ENCODE data around the gene POLR2A.

DNA sequence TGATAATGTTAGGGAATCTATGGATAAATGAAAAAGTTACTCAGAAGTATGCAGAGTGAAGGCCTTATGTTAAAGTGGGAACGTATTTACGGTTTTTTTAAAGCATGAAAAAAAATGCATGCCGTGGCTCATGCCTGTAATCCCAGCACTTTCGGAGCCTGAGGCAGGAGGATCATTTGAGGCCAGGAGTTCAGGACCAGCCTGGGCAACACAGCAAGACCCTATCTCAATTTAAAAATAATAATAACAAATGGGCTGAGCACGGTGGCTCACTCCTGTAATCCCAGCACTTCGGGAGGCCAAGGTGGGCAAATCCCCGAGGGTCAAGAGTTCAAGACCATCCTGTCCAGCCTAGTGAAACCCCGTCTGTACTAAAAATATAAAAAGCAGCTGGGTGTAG lies 6.0 kb downstream of the POLR2A start:
- TF ChIP-seq CTCF (conservative IDR thresholded peaks at IDR 0.05; ENCODE audit: low read length) (no peak), EZH2phosphoT487 (IDR thresholded peaks at IDR 0.05; ENCODE audit: borderline replicate concordance, low read depth, low read length) (no peak)
